ENCODE data around the gene SUN3.

DNA sequence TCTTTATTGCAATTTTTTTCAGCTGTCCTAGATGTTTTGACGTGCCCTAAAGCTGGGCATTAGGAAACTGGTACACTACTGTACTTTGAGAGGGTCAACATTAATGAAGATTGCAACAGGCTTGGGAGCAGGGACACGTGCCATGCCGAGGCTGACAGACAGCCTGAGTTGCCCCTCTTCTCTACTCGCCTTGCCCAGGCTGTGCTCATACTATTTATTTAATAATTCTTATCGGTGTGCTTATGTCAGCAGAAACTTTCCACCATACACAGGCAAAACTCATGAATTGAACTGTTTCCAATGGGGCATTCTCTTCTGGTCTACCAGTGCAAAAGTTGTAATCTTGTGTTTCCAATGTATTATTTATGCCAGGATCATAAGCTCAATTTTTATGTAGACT lies 30.8 kb upstream of the SUN3 start:
- TF ChIP-seq RAD21 (IDR thresholded peaks at IDR 0.05; ENCODE audit: low read length), result no peak
- TF ChIP-seq, protein P1, sequence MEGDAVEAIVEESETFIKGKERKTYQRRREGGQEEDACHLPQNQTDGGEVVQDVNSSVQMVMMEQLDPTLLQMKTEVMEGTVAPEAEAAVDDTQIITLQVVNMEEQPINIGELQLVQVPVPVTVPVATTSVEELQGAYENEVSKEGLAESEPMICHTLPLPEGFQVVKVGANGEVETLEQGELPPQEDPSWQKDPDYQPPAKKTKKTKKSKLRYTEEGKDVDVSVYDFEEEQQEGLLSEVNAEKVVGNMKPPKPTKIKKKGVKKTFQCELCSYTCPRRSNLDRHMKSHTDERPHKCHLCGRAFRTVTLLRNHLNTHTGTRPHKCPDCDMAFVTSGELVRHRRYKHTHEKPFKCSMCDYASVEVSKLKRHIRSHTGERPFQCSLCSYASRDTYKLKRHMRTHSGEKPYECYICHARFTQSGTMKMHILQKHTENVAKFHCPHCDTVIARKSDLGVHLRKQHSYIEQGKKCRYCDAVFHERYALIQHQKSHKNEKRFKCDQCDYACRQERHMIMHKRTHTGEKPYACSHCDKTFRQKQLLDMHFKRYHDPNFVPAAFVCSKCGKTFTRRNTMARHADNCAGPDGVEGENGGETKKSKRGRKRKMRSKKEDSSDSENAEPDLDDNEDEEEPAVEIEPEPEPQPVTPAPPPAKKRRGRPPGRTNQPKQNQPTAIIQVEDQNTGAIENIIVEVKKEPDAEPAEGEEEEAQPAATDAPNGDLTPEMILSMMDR (conservative IDR thresholded peaks at IDR 0.05; ENCODE audit: low read depth, low read length), result no peak
- TF ChIP-seq CEBPB (IDR thresholded peaks at IDR 0.05; ENCODE audit: low read depth, low read length), result no peak
- TF ChIP-seq MXI1 (IDR thresholded peaks at IDR 0.05; ENCODE audit: borderline replicate concordance, low read depth, low read length), result no peak
- no peak for TF ChIP-seq FOS (IDR thresholded peaks at IDR 0.05; ENCODE audit: low read depth, low read length)
- TF ChIP-seq, protein P2, sequence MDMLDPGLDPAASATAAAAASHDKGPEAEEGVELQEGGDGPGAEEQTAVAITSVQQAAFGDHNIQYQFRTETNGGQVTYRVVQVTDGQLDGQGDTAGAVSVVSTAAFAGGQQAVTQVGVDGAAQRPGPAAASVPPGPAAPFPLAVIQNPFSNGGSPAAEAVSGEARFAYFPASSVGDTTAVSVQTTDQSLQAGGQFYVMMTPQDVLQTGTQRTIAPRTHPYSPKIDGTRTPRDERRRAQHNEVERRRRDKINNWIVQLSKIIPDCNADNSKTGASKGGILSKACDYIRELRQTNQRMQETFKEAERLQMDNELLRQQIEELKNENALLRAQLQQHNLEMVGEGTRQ (IDR thresholded peaks at IDR 0.05; ENCODE audit: low read depth, low read length), result no peak
- TF ChIP-seq, protein P3, sequence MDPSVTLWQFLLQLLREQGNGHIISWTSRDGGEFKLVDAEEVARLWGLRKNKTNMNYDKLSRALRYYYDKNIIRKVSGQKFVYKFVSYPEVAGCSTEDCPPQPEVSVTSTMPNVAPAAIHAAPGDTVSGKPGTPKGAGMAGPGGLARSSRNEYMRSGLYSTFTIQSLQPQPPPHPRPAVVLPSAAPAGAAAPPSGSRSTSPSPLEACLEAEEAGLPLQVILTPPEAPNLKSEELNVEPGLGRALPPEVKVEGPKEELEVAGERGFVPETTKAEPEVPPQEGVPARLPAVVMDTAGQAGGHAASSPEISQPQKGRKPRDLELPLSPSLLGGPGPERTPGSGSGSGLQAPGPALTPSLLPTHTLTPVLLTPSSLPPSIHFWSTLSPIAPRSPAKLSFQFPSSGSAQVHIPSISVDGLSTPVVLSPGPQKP (IDR thresholded peaks at IDR 0.05; ENCODE audit: borderline replicate concordance, low read depth, low read length), result no peak
- TF ChIP-seq POLR2A (IDR thresholded peaks at IDR 0.05; ENCODE audit: low read depth, low read length), result no peak
